GM12878 (cell line): ENCODE data around the gene ING5. TPM values are rescaled to one million over a fixed set of nuclear protein-coding genes. Genes with fewer than 3 reads are reported as not detected.

ENCODE experiments used
- ATAC-seq: fragments of 200-7000 bp; cut with Tn5 transposase; 3 replicates; pipeline ENCODE4 v1.9.1; 2020; ENCODE audit warnings: mild to moderate bottlenecking, moderate library complexity
- BruUV-seq: library from RNA; stranded (reverse); fragments of 400-500 nt; replicated peaks from 2 replicates; lab custom pipeline; 2021; lab: Mats Ljungman, UMichigan
- CTCF ChIA-PET: fragments of 300-600 bp; sonication (Branson Sonifier 250); formaldehyde crosslinking; extraction: SDS; loops from one replicate; lab custom pipeline; 2021; ENCODE audit warnings: inconsistent platforms; lab: Yijun Ruan, JAX
- POLR2A ChIA-PET: fragments of 350-600 bp; formaldehyde crosslinking; extraction: SDS; loops from one replicate; lab custom pipeline; 2021; ENCODE audit warnings: inconsistent platforms; lab: Charles Lee
- RAD21 ChIA-PET: fragments of 300-600 bp; sonication (Branson Sonifier 250); formaldehyde crosslinking; loops from one replicate; lab custom pipeline; 2023; ENCODE audit warnings: antibody characterized with exemption; ENCODE audit not compliant: unreplicated experiment; lab: Charles Lee
- SMC1A ChIA-PET: fragments of 300-600 bp; sonication (Branson Sonifier 250); formaldehyde crosslinking; loops from one replicate; lab custom pipeline; 2023; ENCODE audit not compliant: unreplicated experiment, uncharacterized antibody; lab: Charles Lee
- DNase-seq: peaks from one replicate; pipeline ENCODE4 v3.0.0-alpha.2; 2011; ENCODE audit warnings: low read depth, low spot score
- FAIRE-seq: peaks from 3 replicates; lab custom pipeline; 2011; peaks lifted over from hg19 to GRCh38; lab: Jason Lieb, UNC
- H2AFZ ChIP-seq: 2 replicates; pipeline ENCODE4 v1.6.0; 2011; ENCODE audit warnings: low read depth, low read length, control low read depth; ENCODE audit not compliant: control insufficient read depth
- H3K27ac ChIP-seq: 2 replicates; pipeline ENCODE4 v1.5.1; 2011; ENCODE audit warnings: control low read depth; ENCODE audit not compliant: control insufficient read depth, insufficient read depth
- H3K27me3 ChIP-seq, 2 experiments: replicated peaks in 1 of 2; 2 replicates each; pipeline versions ENCODE4 v1.6.0 to v1.6.1; 2011; ENCODE audit warnings: low read length in 1 of 2; ENCODE audit not compliant: control insufficient read depth in 2 of 2, insufficient read depth in 2 of 2
- H3K36me3 ChIP-seq, 2 experiments: 2 replicates each; pipeline ENCODE4 v1.5.1; 2011; ENCODE audit warnings: low read length in 1 of 2; ENCODE audit not compliant: control insufficient read depth in 2 of 2, insufficient read depth in 2 of 2
- H3K4me1 ChIP-seq: 2 replicates; pipeline ENCODE4 v1.6.1; 2011; ENCODE audit warnings: mild to moderate bottlenecking, low read length, moderate library complexity, mixed read lengths; ENCODE audit not compliant: control insufficient read depth, insufficient read depth
- H3K4me2 ChIP-seq: 2 replicates; pipeline ENCODE4 v1.6.0; 2011; ENCODE audit warnings: control low read depth; ENCODE audit not compliant: control insufficient read depth, insufficient read depth
- H3K4me3 ChIP-seq: fragments of 200-600 bp; sonication (generic); 2 replicates; pipeline ENCODE4 v1.5.1; 2016
- H3K79me2 ChIP-seq: 2 replicates; pipeline ENCODE4 v1.6.0; 2011; ENCODE audit warnings: low read length; ENCODE audit not compliant: control insufficient read depth, insufficient read depth
- H3K9ac ChIP-seq: 2 replicates; pipeline ENCODE4 v1.8.0; 2011; ENCODE audit warnings: low read length, control low read depth, mixed read lengths; ENCODE audit not compliant: control insufficient read depth, insufficient read depth
- H3K9me3 ChIP-seq: replicated peaks from 3 replicates; pipeline ENCODE4 v1.5.1; 2011; ENCODE audit warnings: mild to moderate bottlenecking, low read length; ENCODE audit not compliant: control insufficient read depth, insufficient read depth
- H4K20me1 ChIP-seq: 2 replicates; pipeline ENCODE4 v1.6.0; 2011; ENCODE audit not compliant: control insufficient read depth, insufficient read depth
- BHLHE40 ChIP-seq, 2 experiments: fragments of 450-650 bp in 1 of 2; IDR thresholded peaks; 2 replicates each; pipeline ENCODE4 v1.6.1; 2011 to 2017; ENCODE audit warnings: low read depth in 2 of 2, borderline replicate concordance in 1 of 2, improper control_type of control experiment in 1 of 2, low read length in 1 of 2, mild to moderate bottlenecking in 1 of 2
- CEBPB ChIP-seq, 2 experiments: fragments of 150-350 bp in 1 of 2; IDR thresholded peaks; 2 replicates each; pipeline ENCODE4 v1.6.1; 2012 to 2014; ENCODE audit warnings: low read depth in 2 of 2, low read length in 2 of 2, borderline replicate concordance in 1 of 2, inconsistent platforms in 1 of 2
- CREM ChIP-seq: IDR thresholded peaks from 2 replicates; pipeline ENCODE4 v1.6.1; 2014; ENCODE audit warnings: antibody characterized with exemption, low read depth
- EED ChIP-seq: sonication (generic); IDR thresholded peaks from 2 replicates; pipeline ENCODE4 v1.6.1; 2016; ENCODE audit warnings: antibody characterized with exemption, low read depth
- ELK1 ChIP-seq: IDR thresholded peaks from 2 replicates; pipeline ENCODE4 v1.6.1; 2012; ENCODE audit warnings: low read depth, low read length, improper control_type of control experiment
- HDGF ChIP-seq: fragments of 450-650 bp; IDR thresholded peaks from 2 replicates; pipeline ENCODE4 v1.6.1; 2016; ENCODE audit warnings: antibody characterized with exemption
- JUNB ChIP-seq: IDR thresholded peaks from 2 replicates; pipeline ENCODE4 v1.6.1; 2016; ENCODE audit warnings: antibody characterized with exemption, mild to moderate bottlenecking
- NFXL1 ChIP-seq: fragments of 450-650 bp; IDR thresholded peaks from 2 replicates; pipeline ENCODE4 v1.6.1; 2017; ENCODE audit warnings: antibody characterized with exemption, mild to moderate bottlenecking, borderline replicate concordance
- PAX5 ChIP-seq: IDR thresholded peaks from 2 replicates; pipeline ENCODE4 v1.6.1; 2011; ENCODE audit warnings: low read depth, low read length, borderline replicate concordance
- POU2F2 ChIP-seq: IDR thresholded peaks from 3 replicates; pipeline ENCODE4 v1.6.1; 2011; ENCODE audit warnings: low read depth, mild to moderate bottlenecking, low read length, borderline replicate concordance
- STAT1 ChIP-seq: fragments of 450-650 bp; conservative IDR thresholded peaks from 2 replicates; pipeline ENCODE4 v1.6.1; 2014; ENCODE audit warnings: antibody characterized with exemption, mild to moderate bottlenecking
- YY1 ChIP-seq: IDR thresholded peaks from 2 replicates; pipeline ENCODE4 v1.6.1; 2011; ENCODE audit warnings: low read depth, mild to moderate bottlenecking, low read length
- ZNF384 ChIP-seq: IDR thresholded peaks from 2 replicates; pipeline ENCODE4 v1.6.1; 2012; ENCODE audit warnings: low read depth, mild to moderate bottlenecking, low read length, improper control_type of control experiment, borderline replicate concordance
- WGBS: methylation state at CpG from one replicate; pipeline ENCODE4 v1.1.6; 2016; ENCODE audit warnings: low lambda C conversion rate; ENCODE audit not compliant: insufficient replicate concordance, insufficient coverage; ENCODE audit errors: missing lambda C conversion rate; 5-methylcytosine and 5-hydroxymethylcytosine counted together
- in situ Hi-C: fragments of 300-500 bp; cut with MboI; formaldehyde crosslinking; loops from 9 replicates; pipeline ENCODE4 v1.14.3; 2018; ENCODE audit warnings: mixed read lengths
- intact Hi-C: fragments of 100-400 bp; cut with micrococcal nuclease; formaldehyde crosslinking; loops from one replicate; pipeline ENCODE4 v1.14.2; 2022; ENCODE audit not compliant: unreplicated experiment
- polyA plus RNA-seq, 11 experiments: library from polyadenylated mRNA; depleted of rRNA in 4 of 11; unstranded in 6 of 11; stranded (reverse) in 5 of 11; fragments of >200 nt; fragmentation: Nextera tagmentation in 4 of 11; fragmentation: Illumina TruSeq in 1 of 11; extraction: Ambion mirVana in 4 of 11; extraction: Trizol in 1 of 11; gene quantifications; 1 replicate in 1 of 11; 2 replicates in 10 of 11; pipeline versions ENCODE4 v1.2.1 to v1.2.3, GENCODE V29; 2011 to 2016; ENCODE audit warnings: inconsistent platforms in 2 of 11, missing spikeins in 2 of 11, low read depth in 1 of 11
- total RNA-seq, 4 experiments: library from RNA; depleted of rRNA in 3 of 4; stranded (reverse); fragments of >200 nt in 3 of 4; fragmentation: Illumina TruSeq in 1 of 4; extraction: Trizol in 1 of 4; gene quantifications; 2 replicates each; pipeline versions ENCODE4 v1.2.1 to v1.2.3, GENCODE V29; 2013 to 2021
- TF ChIP-seq, protein P1 (sequence below): IDR thresholded peaks from 2 replicates; pipeline ENCODE4 v1.6.1; 2011; ENCODE audit warnings: low read depth, low read length, improper control_type of control experiment, borderline replicate concordance
- TF ChIP-seq, protein P2 (sequence below): fragments of 450-650 bp; IDR thresholded peaks from 2 replicates; pipeline ENCODE4 v1.6.1; 2018; ENCODE audit warnings: mild to moderate bottlenecking, low read depth, moderate library complexity; ENCODE audit not compliant: partially characterized antibody
- TF ChIP-seq, protein P3 (sequence below): IDR thresholded peaks from 2 replicates; pipeline ENCODE4 v1.6.1; 2011; ENCODE audit warnings: borderline replicate concordance, low read depth, mild to moderate bottlenecking, moderate library complexity, mixed read lengths, low read length; ENCODE audit not compliant: insufficient read depth; ENCODE audit errors: extremely low read length

The ING5 gene
- total and polyA plus RNA-seq, 10 of the 15 experiments (the other 5 are each of a cell fraction or from before 2014, with no cell fraction given) = 10.0 to 46.1 (median 27.2) TPM

DNA sequence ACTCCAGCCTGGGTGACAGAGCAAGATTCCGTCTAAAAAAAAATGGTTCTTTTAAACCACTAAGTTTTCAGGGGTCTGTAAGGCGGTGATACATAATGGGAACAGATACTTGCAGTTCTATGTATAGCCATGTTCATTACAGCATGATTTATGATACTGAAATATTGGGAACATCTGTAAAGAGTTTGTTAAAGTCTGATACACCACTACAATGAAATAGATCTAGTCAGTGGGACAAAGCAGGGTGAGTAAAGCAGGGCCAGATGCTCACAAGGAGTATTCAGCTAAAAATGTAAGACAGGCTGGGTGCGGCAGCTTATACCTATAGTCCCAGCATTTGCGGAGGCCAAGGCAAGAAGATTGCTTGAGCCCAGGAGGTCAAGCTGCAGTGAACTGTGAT lies 6.2 kb upstream of the ING5 start (continued):
- TF ChIP-seq ELK1 (no peak), POU2F2 (no peak), STAT1 (no peak), ZNF384 (no peak), YY1 (no peak), PAX5 (no peak), JUNB (no peak), CREM (no peak), CEBPB (IDR thresholded peaks at IDR 0.05; ENCODE audit: borderline replicate concordance in 1 of 2, low read depth in 2 of 2, low read length in 2 of 2) (no peak)
- TF ChIP-seq, protein P1, sequence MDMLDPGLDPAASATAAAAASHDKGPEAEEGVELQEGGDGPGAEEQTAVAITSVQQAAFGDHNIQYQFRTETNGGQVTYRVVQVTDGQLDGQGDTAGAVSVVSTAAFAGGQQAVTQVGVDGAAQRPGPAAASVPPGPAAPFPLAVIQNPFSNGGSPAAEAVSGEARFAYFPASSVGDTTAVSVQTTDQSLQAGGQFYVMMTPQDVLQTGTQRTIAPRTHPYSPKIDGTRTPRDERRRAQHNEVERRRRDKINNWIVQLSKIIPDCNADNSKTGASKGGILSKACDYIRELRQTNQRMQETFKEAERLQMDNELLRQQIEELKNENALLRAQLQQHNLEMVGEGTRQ = no peak
- TF ChIP-seq, all 136 proteins: peak for 0

- ChIA-PET RAD21 (interaction anchor here (1.0 to 2.9 kb wide), 4 partner anchors 13 to 168 kb away, joined by 3 to 18 read pairs (median 6); partner anchors contain the start of gene DTYMK), SMC1A (interaction anchor here (1.4 to 1.6 kb wide), 2 partner anchors 21 to 176 kb away, joined by 3 to 4 read pairs; no protein-coding TSS in a partner anchor), CTCF (interaction anchor here (0.7 to 3.5 kb wide), 4 partner anchors 13 to 891 kb away, joined by 3 to 18 read pairs (median 7); no protein-coding TSS in a partner anchor), POLR2A (interaction anchor here (1.4 to 2.6 kb wide), 3 partner anchors 33 to 157 kb away, joined by 3 to 19 read pairs (median 5); partner anchors contain the start of genes D2HGDH and PDCD1)
- Histone ChIP-seq H3K36me3 (peaks cover 5% of the 10 kb centered on the region in 2 experiments; a peak in 3 of 4 replicates), H3K4me1 (0 out of 2 replicates have a peak, but pooled peaks cover 6% of the 10 kb centered on the region), H2AFZ (no peak overlapping the region; the same call in 1 of the 2 replicates), H3K27me3 (no peaks in the 10 kb centered on the region), H3K27ac (peak overlapping the region; percentile 89), H3K9ac (peak overlapping the region; percentile 79), H4K20me1 (no peaks in the 10 kb centered on the region), H3K9me3 (peaks cover 3% of the 10 kb centered on the region; the same call in 1 of the 3 replicates), H3K4me2 (peak overlapping the region; percentile 79), H3K79me2 (peaks cover 14% of the 10 kb centered on the region), H3K4me3 (peak overlapping the region; percentile 69)
- WGBS = 1% methylated on average over 17 of the region's 17 CpGs
- ATAC-seq (no peak), FAIRE-seq (peak; percentile 65), DNase-seq (peak; percentile 51)
- in situ Hi-C loops (loop anchor here (5.0 kb wide), 1 partner anchor 176 kb away; no protein-coding TSS in a partner anchor), intact Hi-C loops (loop anchor here (1.0 kb wide), 2 partner anchors 14 to 180 kb away; no protein-coding TSS in a partner anchor)
- BruUV-seq = no TSS peak
- no peak for TF ChIP-seq NFXL1
- TF ChIP-seq YY1 = peak; percentile 79
- TF ChIP-seq, protein P2, sequence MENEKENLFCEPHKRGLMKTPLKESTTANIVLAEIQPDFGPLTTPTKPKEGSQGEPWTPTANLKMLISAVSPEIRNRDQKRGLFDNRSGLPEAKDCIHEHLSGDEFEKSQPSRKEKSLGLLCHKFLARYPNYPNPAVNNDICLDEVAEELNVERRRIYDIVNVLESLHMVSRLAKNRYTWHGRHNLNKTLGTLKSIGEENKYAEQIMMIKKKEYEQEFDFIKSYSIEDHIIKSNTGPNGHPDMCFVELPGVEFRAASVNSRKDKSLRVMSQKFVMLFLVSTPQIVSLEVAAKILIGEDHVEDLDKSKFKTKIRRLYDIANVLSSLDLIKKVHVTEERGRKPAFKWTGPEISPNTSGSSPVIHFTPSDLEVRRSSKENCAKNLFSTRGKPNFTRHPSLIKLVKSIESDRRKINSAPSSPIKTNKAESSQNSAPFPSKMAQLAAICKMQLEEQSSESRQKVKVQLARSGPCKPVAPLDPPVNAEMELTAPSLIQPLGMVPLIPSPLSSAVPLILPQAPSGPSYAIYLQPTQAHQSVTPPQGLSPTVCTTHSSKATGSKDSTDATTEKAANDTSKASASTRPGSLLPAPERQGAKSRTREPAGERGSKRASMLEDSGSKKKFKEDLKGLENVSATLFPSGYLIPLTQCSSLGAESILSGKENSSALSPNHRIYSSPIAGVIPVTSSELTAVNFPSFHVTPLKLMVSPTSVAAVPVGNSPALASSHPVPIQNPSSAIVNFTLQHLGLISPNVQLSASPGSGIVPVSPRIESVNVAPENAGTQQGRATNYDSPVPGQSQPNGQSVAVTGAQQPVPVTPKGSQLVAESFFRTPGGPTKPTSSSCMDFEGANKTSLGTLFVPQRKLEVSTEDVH = no peak
- TF ChIP-seq, protein P3, sequence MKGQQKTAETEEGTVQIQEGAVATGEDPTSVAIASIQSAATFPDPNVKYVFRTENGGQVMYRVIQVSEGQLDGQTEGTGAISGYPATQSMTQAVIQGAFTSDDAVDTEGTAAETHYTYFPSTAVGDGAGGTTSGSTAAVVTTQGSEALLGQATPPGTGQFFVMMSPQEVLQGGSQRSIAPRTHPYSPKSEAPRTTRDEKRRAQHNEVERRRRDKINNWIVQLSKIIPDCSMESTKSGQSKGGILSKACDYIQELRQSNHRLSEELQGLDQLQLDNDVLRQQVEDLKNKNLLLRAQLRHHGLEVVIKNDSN = peak; percentile 34
- TF ChIP-seq BHLHE40 (IDR thresholded peaks at IDR 0.05; ENCODE audit: borderline replicate concordance in 1 of 2, low read depth in 2 of 2, low read length in 1 of 2) = peak; percentile 97 to 99
- 0 out of 2 replicates have a peak, but pooled peaks have one; percentile 19 for TF ChIP-seq EED
- peak; percentile 49; the same call in 1 of the 2 replicates for TF ChIP-seq HDGF
Observed at GRCh38 chr2:241701149-241701398, 765 bp upstream of the ING5 start.
